Adrenal gland (tissue), 5 donors: Measurements from ENCODE around the gene INPP4B.

Experiments
- POLR2A ChIP-seq, 2 donors: fragments of 450-650 bp; IDR thresholded peaks; one replicate each; pipeline ENCODE4 v1.6.1; 2017; ENCODE audit warnings: antibody characterized with exemption in 2 of 2, mild to moderate bottlenecking in 2 of 2, moderate library complexity in 1 of 2
- TF ChIP-seq, protein P1 (sequence below), 6 experiments: fragments of 450-650 bp in 4 of 6; fragments of 200-600 bp in 2 of 6; sonication (generic) in 1 of 6; IDR thresholded peaks; 1 replicate in 5 of 6; 2 replicates in 1 of 6; pipeline versions ENCODE4 v1.5.1 to v1.8.0; 2016 to 2021; ENCODE audit warnings: antibody characterized with exemption in 6 of 6, mild to moderate bottlenecking in 2 of 6, moderate library complexity in 1 of 6
- donor health status: DM: no; HTN: no; CAD: no.

DNA sequence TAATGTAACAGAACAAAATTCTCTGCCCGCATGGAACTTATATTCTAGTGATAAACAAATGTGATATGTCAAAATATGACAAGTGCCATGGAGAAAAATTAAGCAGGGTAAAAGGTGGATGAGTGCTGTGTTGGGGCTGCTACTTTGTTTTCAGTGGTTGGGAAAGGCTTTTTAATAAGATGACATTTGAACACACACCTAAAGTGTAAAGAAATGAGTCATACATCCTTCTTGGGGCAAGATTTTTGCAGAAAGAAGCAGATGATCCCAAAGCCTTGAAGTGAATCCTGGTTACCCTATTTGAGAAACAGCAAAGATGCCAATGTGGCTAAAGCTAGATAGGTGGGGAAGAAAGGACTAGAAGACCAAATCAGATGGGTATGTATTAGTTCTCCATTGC, 564.1 kb downstream of the INPP4B start:
- TF ChIP-seq, protein P1, sequence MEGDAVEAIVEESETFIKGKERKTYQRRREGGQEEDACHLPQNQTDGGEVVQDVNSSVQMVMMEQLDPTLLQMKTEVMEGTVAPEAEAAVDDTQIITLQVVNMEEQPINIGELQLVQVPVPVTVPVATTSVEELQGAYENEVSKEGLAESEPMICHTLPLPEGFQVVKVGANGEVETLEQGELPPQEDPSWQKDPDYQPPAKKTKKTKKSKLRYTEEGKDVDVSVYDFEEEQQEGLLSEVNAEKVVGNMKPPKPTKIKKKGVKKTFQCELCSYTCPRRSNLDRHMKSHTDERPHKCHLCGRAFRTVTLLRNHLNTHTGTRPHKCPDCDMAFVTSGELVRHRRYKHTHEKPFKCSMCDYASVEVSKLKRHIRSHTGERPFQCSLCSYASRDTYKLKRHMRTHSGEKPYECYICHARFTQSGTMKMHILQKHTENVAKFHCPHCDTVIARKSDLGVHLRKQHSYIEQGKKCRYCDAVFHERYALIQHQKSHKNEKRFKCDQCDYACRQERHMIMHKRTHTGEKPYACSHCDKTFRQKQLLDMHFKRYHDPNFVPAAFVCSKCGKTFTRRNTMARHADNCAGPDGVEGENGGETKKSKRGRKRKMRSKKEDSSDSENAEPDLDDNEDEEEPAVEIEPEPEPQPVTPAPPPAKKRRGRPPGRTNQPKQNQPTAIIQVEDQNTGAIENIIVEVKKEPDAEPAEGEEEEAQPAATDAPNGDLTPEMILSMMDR (IDR thresholded peaks at IDR 0.05): no peak
- TF ChIP-seq POLR2A (IDR thresholded peaks at IDR 0.05): no peak
